Stomach smooth muscle (tissue), 2 donors: ENCODE measurements around the gene EMC7.

Experiments used
- H3K27ac ChIP-seq: one replicate; pipeline ENCODE4 v1.7.0; 2013; ENCODE audit warnings: mild to moderate bottlenecking, low read length, inconsistent platforms
- H3K27me3 ChIP-seq, 2 donors: one replicate each; pipeline ENCODE4 v1.7.0; 2013; ENCODE audit warnings: low read length in 2 of 2; ENCODE audit not compliant: insufficient read depth in 2 of 2, control insufficient read depth in 1 of 2
- H3K36me3 ChIP-seq, 2 donors: one replicate each; pipeline ENCODE4 v1.7.0; 2013; ENCODE audit warnings: low read length in 2 of 2; ENCODE audit not compliant: control insufficient read depth in 2 of 2, insufficient read depth in 2 of 2
- H3K4me1 ChIP-seq: one replicate; pipeline ENCODE4 v1.7.0; 2013; ENCODE audit warnings: low read length; ENCODE audit not compliant: control insufficient read depth, insufficient read depth
- H3K4me3 ChIP-seq, 2 donors: one replicate each; pipeline ENCODE4 v1.7.0; 2013; ENCODE audit warnings: low read length in 2 of 2
- H3K9ac ChIP-seq, 2 donors: one replicate each; pipeline ENCODE4 v1.7.0; 2013; ENCODE audit warnings: low read length in 2 of 2, mild to moderate bottlenecking in 1 of 2
- H3K9me3 ChIP-seq, 2 donors: one replicate each; pipeline ENCODE4 v1.7.0; 2013; ENCODE audit warnings: low read length in 2 of 2; ENCODE audit not compliant: control insufficient read depth in 2 of 2
- donor health status: healthy.
- donor health status: Pancreatic carcinoma.

Gene EMC7

DNA sequence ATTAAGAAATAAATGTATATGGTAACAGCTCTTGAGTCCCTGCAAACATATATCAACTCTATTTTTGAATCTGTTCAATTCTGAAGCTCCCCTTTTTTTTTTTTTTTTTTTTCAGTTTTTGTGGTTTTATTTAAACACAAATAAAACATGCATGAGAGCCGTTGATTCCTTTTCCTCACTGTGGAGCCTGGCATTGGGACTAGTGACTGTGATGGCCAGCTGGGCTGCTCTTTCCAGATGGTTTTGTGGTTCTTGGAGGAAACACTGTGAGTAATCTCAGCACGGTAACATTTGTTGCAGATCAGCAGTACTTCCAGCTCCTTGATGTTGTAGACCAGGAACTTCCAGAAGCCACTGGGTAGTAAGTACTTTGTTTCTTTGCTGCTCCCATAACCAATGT lies 15.9 kb downstream of the EMC7 start:
- no peaks in the 10 kb centered on the region for H3K9me3 ChIP-seq
- no peak overlapping the region for H3K27ac ChIP-seq
- H3K4me3 ChIP-seq, result no peak overlapping the region
- no peaks in the 10 kb centered on the region for H3K4me1 ChIP-seq
- H3K36me3 ChIP-seq, result peaks cover 15 to 16% of the 10 kb centered on the region in 2 donors
- no peak overlapping the region for H3K9ac ChIP-seq
- H3K27me3 ChIP-seq, result no peaks in the 10 kb centered on the region

DNA sequence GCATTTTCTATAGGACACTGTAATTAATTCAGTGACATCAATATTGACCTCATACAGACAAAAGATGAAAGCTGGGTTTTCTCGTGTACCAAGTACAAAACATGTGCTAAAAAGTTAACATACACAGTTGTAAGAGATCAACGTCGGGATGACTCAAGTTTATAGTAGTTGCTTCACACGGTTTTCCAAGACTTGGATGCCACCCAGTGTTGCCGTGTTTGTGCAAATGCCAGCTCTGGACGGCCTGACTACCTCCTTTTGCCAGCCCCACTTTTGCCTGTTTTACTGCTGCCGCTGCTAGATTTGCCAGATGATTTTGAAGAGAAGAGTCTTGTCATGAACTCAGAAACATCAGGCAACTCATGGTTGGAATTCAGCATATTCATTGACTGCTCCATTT lies 17.6 kb downstream of the EMC7 start:
- peaks cover 15 to 16% of the 10 kb centered on the region in 2 donors for H3K36me3 ChIP-seq
- H3K27ac ChIP-seq, result no peak overlapping the region
- H3K9me3 ChIP-seq, result no peaks in the 10 kb centered on the region
- H3K4me3 ChIP-seq, result no peak overlapping the region
- no peak overlapping the region for H3K9ac ChIP-seq
- H3K27me3 ChIP-seq, result no peaks in the 10 kb centered on the region
- H3K4me1 ChIP-seq, result no peaks in the 10 kb centered on the region

DNA sequence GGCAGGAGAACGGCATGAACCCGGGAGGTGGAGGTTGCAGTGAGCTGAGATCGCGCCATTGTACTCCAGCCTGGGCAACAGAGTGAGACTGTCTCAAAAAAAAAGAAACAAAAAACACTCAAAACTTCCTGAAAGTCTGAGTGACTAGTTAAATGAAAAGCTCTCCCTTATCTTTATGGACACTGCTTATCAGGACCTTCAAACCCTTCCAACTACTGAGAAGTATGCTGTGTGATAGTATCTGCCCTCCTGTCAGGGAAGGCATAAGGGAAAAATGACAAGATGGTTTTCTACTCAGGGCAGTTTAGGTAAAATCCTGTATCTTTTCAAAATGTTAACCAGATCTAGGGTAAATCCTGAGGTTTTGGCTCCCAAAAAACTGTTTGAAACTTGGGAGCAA lies 21.8 kb downstream of the EMC7 start:
- no peaks in the 10 kb centered on the region for H3K9me3 ChIP-seq
- H3K27ac ChIP-seq, result no peak overlapping the region
- H3K9ac ChIP-seq, result no peak overlapping the region
- H3K36me3 ChIP-seq, result peaks cover 2 to 6% of the 10 kb centered on the region in 2 donors
- H3K27me3 ChIP-seq, result no peaks in the 10 kb centered on the region
- no peak overlapping the region for H3K4me3 ChIP-seq
- no peaks in the 10 kb centered on the region for H3K4me1 ChIP-seq

DNA sequence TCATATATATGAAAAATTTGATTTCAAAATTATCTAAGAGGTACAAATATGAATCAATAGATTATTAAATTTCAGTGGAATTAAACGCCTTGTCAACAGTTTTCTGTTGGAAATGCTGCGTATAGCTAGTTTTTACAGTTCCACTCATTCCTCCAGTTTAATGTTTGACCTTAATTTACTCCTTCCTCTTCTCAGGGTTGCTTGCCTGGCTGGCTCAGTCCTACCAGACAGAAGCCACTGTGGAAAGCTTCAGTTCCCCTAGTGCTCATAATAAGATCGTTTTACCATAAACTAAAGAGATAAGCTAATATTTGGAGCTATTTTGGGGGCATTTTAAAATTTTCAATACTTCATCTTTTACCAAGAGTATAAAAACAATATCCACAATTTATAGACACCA lies 22.8 kb downstream of the EMC7 start:
- H3K36me3 ChIP-seq, result peaks cover 0 to 6% of the 10 kb centered on the region in 2 donors
- no peak overlapping the region for H3K27ac ChIP-seq
- H3K27me3 ChIP-seq, result no peaks in the 10 kb centered on the region
- no peak overlapping the region for H3K4me3 ChIP-seq
- no peaks in the 10 kb centered on the region for H3K9me3 ChIP-seq
- no peak overlapping the region for H3K9ac ChIP-seq
- H3K4me1 ChIP-seq, result no peaks in the 10 kb centered on the region

DNA sequence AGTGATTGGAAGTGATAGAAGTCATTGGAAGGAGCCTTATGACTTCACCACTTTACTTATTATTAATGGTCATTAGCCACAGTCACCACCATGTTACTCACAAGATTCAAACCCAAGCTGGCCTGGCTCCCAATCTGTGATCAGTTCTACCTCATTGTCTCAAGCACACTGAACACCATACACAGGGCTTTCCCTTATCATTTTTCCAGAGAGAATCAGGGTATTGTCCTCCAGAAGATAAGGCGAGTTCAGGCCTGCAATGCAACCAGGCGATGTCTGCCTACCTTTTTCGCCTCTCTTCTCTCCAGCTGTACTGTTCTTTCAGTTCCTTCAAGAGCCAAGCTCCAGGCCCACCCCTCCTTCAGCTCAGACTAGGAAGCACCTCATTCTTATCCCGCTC lies 24.9 kb downstream of the EMC7 start:
- H3K4me3 ChIP-seq, result no peak overlapping the region
- no peaks in the 10 kb centered on the region for H3K36me3 ChIP-seq
- no peaks in the 10 kb centered on the region for H3K27me3 ChIP-seq
- H3K27ac ChIP-seq, result no peak overlapping the region
- no peaks in the 10 kb centered on the region for H3K4me1 ChIP-seq
- no peaks in the 10 kb centered on the region for H3K9me3 ChIP-seq
- H3K9ac ChIP-seq, result no peak overlapping the region

DNA sequence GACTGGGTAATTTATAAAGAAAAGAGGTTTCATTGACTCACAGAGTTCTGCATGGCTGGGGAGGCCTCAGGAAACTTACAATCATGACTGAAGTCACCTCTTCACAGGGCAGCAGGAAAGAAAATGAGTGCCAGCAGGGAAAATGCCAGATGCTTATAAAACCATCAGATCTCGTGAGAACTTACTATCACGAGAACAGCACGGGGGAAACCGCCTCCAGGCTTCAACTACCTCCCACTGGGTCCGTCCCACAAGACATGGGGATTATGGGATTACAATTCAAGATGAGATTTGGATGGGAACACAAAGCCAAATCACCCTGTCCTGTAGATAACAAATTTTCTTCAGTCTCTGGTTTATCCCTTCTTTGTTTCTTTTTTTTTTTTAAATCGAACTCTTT lies 31.7 kb downstream of the EMC7 start:
- H3K27ac ChIP-seq, result no peak overlapping the region
- no peaks in the 10 kb centered on the region for H3K27me3 ChIP-seq
- H3K36me3 ChIP-seq, result no peaks in the 10 kb centered on the region
- no peaks in the 10 kb centered on the region for H3K4me1 ChIP-seq
- no peak overlapping the region for H3K4me3 ChIP-seq
- no peak overlapping the region for H3K9ac ChIP-seq
- H3K9me3 ChIP-seq, result no peaks in the 10 kb centered on the region

GRCh38 chr15:34065941-34066340 lies 35.7 kb downstream of the EMC7 start:
- no peak overlapping the region for H3K4me3 ChIP-seq

GRCh38 chr15:34065261-34065660 lies 36.4 kb downstream of the EMC7 start:
- H3K27ac ChIP-seq, result no peak overlapping the region
- no peaks in the 10 kb centered on the region for H3K4me1 ChIP-seq
- no peaks in the 10 kb centered on the region for H3K36me3 ChIP-seq
- no peaks in the 10 kb centered on the region for H3K9me3 ChIP-seq
- H3K4me3 ChIP-seq, result no peak overlapping the region
- H3K9ac ChIP-seq, result no peak overlapping the region
- H3K27me3 ChIP-seq, result no peaks in the 10 kb centered on the region

More at GRCh38 chr15:34065941-34066340, 35.7 kb downstream of the EMC7 start:
- H3K4me1 ChIP-seq, result no peaks in the 10 kb centered on the region
- no peaks in the 10 kb centered on the region for H3K9me3 ChIP-seq
- no peaks in the 10 kb centered on the region for H3K27me3 ChIP-seq
- H3K27ac ChIP-seq, result no peak overlapping the region
- no peak overlapping the region for H3K9ac ChIP-seq
- no peaks in the 10 kb centered on the region for H3K36me3 ChIP-seq

- Histone ChIP-seq H3K9me3 (no peaks in the 10 kb centered on the region), H3K4me3 (no peak overlapping the region), H3K27ac (no peak overlapping the region), H3K27me3 (no peaks in the 10 kb centered on the region), H3K36me3 (no peaks in the 10 kb centered on the region), H3K9ac (no peak overlapping the region), H3K4me1 (no peaks in the 10 kb centered on the region)
Observed at GRCh38 chr15:34064438-34064837, 37.2 kb downstream of the EMC7 start.

GRCh38 chr15:34059946-34060345 lies 41.7 kb downstream of the EMC7 start:
- H3K27ac ChIP-seq, result no peak overlapping the region
- no peaks in the 10 kb centered on the region for H3K9me3 ChIP-seq
- no peaks in the 10 kb centered on the region for H3K4me1 ChIP-seq
- no peaks in the 10 kb centered on the region for H3K27me3 ChIP-seq
- H3K4me3 ChIP-seq, result no peak overlapping the region
- no peaks in the 10 kb centered on the region for H3K36me3 ChIP-seq
- H3K9ac ChIP-seq, result no peak overlapping the region

DNA sequence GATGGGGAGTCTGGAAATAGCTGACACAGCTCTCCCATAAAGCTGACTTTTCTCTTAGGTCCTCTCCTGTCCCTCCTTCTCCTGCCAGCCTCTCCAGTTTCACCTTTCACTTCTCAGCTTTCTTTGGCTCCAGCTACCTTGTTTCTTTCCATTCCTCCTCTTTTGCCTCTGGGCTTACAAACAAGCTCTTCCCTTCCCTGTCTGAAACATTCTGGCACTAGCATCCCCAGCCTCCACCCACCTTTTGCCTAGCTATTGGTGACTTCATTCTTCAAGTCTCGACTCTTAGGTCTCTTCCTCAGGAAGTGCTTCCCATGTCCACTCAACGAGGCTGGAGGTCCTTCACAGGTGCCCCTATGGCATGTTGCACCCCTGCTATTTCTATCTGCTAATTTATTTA lies 42.2 kb downstream of the EMC7 start:
- no peak overlapping the region for H3K9ac ChIP-seq
- no peaks in the 10 kb centered on the region for H3K9me3 ChIP-seq
- no peaks in the 10 kb centered on the region for H3K4me1 ChIP-seq
- no peak overlapping the region for H3K27ac ChIP-seq
- no peaks in the 10 kb centered on the region for H3K27me3 ChIP-seq
- no peak overlapping the region for H3K4me3 ChIP-seq
- no peaks in the 10 kb centered on the region for H3K36me3 ChIP-seq

DNA sequence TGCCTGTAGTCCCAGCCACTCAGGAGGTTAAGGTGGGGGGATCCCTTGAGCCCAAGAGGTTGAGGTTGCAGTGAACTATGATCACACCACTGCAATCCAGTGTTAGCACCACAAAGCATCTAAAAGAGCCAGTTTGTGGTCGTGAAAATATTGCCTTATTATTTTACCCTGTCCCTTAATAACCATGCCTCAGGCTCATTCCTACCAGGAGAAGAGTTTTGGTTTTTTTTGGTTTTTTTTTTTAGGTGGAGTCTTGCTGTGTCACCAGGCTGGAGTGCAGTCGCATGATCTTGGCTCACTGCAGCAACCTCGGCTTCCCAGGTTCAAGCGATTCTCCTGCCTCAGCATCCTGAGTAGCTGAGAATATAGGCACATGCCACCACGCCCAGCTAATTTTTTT lies 44.8 kb downstream of the EMC7 start:
- no peak overlapping the region for H3K27ac ChIP-seq

More for the DNA sequence above, 44.8 kb downstream of the EMC7 start:
- Histone ChIP-seq H3K4me3 (no peak overlapping the region), H3K27me3 (no peaks in the 10 kb centered on the region), H3K4me1 (no peaks in the 10 kb centered on the region), H3K9ac (no peak overlapping the region), H3K9me3 (no peaks in the 10 kb centered on the region), H3K36me3 (no peaks in the 10 kb centered on the region)
